Stimulated activated CD4-positive, alpha-beta T cell treated with anti-CD3 and anti-CD28 coated beads, Interleukin-4, amount 100 ng/mL, for 48 hours (primary cell): Measurements from ENCODE around the gene DSPP.
"Not testable (repeated sequence)": the region's sequence is repeated elsewhere in the genome, so short reads cannot be mapped to it uniquely, and the experiment has no call there.

Experiments
- DNase-seq, 2 donors: peaks; one replicate each; pipeline ENCODE4 v3.0.0-alpha.2; 2020; ENCODE audit warnings: low read depth in 2 of 2

The DSPP gene

DNA sequence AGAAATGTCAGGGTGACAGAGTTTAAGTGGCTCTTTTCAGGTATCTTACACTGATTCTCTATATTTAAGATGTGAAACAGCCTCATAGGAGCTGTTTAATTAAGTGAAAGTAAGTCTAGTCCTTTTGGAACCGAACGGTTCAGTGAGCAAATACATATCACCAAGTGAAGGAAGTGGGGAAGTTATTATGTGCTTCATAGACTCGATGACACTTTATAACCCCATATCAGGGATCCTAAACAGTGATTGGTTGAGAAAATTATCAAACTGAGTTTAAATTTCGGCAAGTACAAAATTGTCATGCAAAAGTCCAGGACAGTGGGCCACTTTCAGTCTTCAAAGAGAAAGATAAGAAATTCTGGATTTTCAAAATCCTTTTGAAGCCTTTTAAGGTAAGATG is at the start of gene DSPP:
Gene DSPP, plus strand, starts transcription at position 301 of the 400 bp plus-strand sequence. CDS start 2,380 bp downstream, outside the sequence.
- no peak for DNase-seq

DNA sequence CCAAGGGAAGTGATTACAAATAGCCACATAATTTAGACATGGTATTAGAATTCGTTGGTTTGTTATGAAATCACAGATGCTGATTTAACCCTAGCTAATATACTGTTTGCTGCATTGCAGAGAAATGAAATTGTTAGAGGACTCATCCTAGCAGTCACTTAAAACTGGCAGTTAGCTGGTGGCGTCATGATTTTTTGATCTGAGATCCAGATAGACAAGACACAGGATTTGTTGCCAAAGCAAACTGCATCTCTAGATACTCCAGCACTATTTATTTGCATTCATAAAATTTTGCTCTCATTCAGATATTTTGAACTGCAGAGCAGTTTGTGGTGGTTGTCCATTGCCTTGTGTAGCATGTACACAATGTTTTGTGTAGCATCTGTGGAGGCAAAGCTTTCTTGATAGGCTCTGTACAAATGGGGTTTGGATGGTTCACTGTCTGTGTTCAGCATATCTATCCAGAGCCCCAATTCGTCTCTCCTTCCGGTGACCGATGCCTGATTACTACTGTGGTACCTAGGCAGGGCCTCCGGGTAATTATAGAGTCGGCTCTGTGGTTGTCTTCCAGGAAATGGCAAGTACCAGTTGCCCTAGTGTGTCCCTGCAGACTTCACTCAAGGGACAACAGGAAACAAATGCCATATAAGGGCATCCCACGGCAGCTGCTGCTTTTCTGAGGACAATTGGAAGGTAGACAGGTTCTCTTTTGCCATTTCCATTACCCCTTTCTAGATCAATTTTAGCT is 49.1 kb upstream of the DSPP start:
- DNase-seq = peak; percentile 1 to 11

DNA sequence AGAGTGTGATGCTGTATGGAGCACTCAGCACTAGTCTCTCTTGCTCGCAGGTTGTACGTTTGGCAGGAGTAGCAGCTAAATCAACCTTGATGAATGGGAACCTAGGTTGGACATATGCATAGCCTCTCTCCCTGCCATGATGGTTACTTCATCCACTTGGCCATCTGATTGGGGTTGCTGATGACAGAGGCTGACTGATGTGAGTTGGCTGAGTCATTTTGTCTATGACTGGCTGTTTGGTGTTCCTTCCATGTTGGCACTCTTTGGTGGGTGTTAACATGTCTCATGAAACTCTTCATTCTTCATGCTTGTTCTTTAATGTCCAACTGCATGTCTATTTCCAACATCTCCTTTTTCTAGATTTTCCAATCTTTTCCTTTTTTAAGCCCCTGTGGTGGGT is 47.5 kb upstream of the DSPP start:
- DNase-seq = no peak

DNA sequence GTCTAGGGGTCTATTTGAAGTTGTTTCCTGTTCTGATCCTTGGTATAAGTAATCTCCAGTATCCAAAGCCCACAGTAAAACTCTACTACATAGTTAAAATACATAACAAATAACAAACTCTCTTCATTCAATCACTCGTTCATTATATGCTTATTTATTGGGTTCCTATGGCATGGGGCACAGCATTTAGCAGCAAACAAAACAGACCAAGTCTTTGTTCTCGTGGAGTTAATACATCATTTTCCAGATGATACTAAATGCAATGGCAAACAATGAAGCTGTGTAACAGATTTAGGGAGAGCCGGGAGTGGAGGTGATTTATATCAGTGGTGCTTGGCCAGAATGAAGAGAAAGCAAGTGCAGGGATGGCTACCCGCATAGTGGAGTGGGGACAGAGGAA is 42.6 kb upstream of the DSPP start:
- DNase-seq = no peak

DNA sequence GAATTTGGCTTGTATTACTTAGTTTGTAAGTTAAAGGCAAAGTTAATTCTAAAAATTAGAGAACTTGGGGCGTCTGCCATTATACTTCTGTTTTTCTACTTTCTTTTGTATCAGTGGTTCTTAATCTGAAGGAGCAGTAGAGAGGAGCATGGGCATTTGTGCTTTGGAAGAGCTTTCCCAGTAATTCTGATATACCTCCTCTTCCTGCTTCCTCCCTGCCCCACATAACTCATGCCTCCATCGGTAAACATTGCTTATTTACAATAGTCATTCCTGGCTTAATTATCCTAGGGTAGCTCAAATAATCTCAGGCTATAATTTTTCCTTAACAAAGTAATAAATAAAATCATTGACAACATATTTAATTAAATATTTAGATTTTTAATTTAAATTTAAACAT is 42.1 kb upstream of the DSPP start:
- no peak for DNase-seq

DNA sequence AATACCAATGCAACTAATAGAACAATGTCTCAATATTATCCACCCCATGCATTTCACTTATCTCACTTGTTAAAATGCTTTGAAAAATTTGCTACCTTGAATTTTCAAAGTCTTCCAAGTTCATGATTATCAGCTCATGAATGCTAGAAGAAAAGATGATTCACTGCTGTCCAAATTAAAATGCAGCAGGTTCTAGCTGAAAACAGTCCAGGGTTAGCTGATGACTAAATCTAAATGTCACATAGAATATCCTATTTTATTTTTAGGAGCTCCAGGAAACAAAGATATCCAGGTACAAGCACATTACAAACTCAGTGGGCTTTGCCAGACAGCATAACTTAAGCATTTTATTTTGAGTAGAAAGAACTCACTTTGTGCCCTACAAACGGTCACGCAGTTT is 41.1 kb upstream of the DSPP start:
- no peak for DNase-seq

DNA sequence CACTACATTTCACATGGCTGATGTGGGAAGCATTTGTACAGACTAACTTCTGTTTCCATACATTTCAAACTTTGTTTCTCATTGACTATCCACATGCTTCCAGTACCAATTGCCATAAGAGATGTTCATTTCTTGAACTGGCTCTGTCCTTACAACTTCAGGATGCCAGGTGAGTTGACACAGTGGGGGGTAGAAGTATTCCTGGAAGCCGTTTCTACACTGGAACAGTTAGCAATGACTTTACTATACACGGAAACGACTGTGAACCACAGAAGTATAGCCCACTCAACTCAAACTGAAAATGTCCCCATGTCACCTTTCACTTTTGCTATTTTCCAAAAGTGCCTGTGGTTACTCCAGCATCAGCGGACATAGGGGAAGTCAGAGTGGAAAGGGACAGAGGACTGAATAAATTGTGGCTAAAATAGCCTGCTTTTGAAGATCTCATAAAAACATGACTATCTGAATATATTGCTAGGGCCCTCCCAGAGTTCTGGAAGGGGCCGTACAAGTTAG is 38.0 kb upstream of the DSPP start:
- DNase-seq = no peak

DNA sequence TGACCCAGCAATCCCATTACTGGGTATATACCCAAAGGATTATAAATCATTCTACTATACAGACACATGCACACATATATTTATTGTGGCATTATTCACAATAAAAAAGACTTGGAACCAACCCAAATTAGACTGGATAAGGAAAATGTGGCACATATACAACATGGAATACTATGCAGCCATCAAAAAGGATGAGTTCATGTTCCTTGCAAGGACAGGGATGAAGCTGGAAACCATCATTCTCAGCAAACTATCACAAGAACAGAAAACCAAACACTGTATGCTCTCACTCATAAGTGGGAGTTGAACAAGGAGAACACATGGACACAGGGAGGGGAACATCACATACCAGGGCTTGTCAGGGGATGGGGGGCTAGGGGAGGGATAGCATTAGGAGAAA is 34.0 kb upstream of the DSPP start:
- DNase-seq = not testable (repeated sequence)

DNA sequence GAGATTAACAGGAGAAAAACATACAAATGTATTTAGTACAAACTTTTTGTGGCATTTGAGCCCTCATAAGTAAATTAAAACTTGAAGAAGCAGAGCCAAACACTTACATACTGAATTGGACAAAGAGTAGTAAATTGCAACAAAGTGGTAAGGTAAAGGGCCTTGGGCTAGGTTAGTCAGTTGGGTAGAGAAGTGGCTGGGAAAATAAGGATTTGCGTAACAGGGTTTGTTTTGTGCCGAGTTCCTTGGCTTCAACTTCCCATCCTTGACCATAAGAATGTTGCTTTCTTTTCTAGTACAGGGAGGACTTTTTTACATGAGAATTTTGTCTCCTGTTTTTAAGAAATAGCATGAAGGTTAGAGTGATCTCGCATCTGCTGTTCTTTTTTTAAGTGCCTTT is 33.3 kb upstream of the DSPP start:
- no peak for DNase-seq

DNA sequence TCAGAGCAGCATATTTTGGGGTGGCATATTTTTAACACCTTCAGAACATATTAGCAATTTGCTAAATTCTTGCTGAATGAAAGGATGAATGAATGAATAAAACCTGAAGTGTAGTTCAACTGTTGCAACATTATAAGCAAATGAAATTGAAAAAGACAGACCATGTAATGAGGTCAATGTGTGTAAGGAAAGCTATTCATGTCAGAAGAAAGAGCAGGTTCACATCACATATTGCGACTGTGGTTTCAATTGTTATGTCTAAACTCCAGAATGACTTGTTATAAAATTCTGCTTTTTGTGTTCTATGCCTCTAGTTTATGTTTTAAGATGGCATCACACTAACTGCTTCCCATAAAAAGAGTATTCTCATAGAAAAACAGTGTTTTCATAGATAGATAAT is 32.9 kb upstream of the DSPP start:
- no peak for DNase-seq

DNA sequence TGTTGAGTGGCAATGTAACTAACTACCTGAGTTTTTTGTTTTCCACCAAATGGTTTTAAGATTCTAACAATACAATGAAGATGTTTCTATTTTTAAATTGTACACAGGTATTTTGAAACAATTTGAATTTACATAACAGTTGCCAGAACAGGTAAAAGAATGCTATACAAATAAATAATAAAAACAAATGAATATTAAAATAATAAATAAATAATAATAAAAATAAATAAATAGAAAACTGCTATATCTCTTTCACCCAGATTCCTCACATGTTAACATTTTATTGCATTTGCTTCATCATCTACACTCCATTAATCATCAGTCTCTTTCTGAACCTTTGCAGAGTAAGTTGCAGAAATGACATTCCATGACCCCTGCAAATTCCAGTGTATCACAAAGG is 32.3 kb upstream of the DSPP start:
- DNase-seq = no peak

DNA sequence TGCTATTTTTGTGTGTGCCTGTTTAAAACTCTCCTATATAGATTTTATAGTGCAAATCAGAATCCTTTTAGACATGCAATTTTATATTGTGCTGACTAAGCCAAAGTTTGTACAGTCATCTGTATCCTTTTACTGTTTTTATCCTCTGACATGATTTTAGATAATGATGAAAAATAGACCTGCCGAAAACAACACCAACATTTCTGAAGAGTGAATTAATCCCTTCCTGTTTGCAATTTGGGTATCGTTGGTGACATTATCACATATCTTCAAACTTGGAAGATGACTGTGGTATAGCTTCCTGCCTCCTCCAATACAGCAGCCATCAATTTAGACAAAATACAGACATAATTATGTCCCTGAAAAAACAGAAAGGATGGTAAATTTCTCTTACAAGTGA is 28.9 kb upstream of the DSPP start:
- DNase-seq = no peak

DNA sequence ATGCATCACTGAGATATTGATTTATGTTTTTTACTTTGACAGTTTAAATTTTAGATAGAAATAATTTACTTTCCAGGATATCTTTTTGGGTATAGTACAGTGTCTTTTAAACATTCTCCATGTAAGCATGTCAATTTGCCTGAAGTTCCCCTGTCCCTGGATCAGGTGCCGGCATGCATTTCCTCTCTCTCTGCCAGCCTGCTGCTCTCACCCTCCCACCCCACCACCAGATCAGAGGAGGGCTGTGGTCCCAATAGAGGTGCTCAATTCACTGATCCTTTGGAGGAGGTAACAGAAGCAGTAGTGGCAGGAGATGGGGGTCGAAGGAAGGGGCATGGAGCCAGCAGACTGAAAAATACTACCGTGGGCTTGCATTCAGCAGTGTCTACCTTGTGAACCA is 28.3 kb upstream of the DSPP start:
- no peak for DNase-seq

DNA sequence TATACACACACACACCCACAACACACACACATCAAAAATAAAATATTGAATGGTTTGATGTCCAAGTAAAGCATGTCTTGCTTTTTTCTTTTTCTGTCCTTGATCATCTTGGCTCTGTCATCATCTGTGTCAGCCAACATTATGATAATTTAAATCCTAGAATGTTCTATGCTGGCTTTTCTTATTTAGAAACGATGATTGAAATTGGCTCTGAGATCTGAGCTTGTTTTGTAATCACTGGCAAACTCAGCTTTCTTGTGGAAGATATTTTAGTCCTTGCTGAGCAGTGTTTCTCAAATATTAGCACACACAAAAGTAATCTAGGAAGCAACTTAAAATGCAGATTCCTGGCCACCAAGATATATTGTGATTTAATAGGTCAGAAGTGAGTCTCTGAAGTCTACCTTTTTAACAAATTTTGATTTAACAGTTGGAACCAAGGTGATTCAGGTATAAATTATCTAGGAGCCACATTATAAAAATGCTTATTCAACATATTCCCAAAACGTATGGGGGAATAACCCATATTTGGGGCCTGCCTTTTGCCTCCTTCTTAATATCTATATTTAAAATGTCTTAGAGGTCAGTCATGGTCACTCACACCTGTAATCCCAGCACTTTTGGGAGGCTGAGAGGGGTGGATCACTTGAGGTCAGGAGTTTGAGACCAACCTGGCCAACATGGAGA is 24.0 kb upstream of the DSPP start:
- no peak for DNase-seq

DNA sequence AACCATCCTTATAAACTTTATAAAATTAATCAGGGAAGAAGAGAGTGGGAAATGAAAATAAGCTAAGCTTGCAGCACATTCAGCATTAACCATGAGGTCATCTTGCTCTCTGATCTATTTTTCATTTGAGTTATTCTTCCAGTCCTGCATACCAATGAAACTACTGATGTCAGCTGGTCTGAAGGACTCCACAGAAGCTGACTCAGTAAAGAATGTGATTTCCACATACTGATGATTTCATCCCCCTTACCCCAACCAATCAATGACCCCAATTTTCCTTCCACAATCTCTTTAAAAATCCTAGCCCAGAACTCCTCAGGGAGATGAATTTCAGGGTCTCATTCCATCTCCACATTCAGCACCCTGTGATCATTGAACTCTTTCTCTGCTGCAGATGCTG is 18.8 kb upstream of the DSPP start:
- no peak for DNase-seq

DNA sequence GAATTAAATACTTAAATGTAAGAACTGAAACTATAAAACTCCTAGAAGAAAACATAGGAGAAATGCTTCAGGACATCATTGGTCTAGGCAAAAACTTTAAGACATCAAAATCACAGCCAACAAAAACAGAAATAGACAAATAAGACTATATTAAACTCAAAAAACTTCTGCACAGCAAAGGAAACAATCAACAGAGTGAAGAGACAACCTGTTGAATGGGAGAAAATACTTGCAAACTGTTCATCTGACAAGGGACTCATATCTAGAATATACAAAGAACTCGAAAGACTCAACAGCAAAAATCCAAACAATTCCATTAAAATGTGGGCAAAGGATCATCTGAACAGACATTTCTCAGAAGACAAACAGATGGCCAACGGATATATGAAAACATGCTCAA is 16.2 kb upstream of the DSPP start:
- no peak for DNase-seq

DNA sequence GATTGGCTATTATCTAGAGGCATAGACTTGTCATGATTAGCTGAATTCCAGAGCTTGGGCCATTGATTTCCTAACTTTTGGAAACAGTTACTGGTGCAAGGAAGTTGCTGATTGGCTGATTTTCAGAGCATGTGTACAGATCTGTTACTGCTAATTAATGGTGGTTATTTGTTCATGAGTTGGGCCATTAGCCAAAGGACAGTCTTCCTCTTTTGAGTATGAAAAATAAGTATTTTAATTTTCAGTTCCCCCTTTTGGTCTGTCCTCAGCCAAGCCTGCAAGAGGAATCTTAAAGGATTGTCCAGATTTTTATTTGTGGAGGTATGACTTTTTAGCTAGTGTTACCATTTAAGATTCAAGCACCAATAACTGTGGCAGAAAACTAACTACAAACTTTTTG is 7.0 kb upstream of the DSPP start:
- no peak for DNase-seq

DNA sequence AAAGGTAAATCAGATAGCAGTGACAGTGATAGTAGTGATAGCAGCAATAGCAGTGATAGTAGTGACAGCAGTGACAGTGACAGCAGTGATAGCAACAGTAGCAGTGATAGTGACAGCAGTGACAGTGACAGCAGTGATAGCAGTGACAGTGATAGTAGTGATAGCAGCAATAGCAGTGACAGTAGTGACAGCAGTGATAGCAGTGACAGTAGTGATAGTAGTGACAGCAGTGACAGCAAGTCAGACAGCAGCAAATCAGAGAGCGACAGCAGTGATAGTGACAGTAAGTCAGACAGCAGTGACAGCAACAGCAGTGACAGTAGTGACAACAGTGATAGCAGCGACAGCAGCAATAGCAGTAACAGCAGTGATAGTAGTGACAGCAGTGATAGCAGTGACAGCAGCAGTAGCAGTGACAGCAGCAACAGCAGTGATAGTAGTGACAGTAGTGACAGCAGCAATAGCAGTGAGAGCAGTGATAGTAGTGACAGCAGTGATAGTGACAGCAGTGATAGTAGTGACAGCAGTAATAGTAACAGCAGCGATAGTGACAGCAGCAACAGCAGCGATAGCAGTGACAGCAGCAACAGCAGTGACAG is 6.1 kb downstream of the DSPP start:
- no peak for DNase-seq

DNA sequence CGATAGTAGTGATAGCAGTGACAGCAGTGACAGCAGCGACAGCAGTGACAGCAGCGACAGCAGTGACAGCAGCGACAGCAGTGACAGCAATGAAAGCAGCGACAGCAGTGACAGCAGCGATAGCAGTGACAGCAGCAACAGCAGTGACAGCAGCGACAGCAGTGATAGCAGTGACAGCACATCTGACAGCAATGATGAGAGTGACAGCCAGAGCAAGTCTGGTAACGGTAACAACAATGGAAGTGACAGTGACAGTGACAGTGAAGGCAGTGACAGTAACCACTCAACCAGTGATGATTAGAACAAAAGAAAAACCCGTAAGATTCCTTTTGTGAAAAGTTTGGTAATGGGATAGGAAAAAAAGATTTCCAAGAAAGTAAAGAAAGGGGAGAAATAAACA is 7.9 kb downstream of the DSPP start:
- DNase-seq = no peak

DNA sequence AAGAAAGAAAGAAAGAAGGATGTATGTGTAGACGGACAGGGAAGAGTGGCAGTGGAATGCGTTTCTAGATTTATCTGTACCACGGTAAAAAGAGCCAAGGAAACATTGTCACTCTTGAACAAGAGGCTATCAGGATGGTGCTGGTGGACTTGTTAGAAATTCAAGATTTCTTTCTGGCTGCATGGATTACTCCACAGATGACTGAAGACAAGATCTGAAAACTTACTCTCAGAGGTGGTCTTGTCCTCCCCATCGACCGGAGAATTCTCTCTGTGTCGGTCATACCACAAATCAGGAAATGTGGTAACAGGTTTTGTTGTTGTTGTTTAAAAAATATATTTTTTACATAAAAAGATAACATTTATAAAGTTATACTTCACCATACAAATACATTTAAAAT is 11.8 kb downstream of the DSPP start:
- DNase-seq = no peak

DNA sequence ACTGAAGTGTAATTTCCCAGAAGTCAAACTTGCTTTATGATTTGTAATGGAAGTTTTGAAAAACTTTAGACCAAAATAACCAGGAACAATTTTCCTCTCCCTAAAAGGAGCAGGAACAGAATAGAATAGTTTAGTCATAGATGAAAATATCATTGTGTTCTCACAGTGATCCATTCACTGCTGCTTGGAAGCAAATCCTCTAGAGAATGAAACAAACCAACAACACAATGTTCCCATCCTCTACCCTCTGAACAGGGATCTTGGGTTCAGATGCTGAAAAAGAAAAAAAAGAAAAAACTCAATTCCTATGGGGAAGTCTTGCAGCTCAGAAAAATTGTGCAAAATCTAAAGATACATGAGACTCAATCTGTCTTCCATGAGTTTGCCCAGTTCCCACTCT is 12.2 kb downstream of the DSPP start:
- no peak for DNase-seq

DNA sequence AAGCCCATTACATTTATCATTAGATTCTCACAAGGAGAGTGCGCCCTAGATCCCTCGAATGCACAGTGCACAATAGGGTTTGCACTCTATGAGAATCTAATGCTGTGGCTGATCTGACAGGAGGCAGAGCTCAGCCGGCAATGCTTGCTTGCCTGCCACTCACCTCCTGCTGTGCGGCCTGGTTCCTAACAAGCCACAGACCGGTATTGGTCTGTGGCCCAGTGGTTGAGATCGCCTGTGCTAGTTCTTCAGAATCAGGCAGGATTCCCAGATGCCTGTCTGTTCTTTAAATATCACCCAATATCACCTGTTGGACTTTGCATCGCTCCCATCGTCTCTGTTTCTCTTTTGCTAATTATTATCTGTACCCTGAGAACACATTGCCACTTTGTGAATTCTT is 14.0 kb downstream of the DSPP start:
- DNase-seq = no peak

DNA sequence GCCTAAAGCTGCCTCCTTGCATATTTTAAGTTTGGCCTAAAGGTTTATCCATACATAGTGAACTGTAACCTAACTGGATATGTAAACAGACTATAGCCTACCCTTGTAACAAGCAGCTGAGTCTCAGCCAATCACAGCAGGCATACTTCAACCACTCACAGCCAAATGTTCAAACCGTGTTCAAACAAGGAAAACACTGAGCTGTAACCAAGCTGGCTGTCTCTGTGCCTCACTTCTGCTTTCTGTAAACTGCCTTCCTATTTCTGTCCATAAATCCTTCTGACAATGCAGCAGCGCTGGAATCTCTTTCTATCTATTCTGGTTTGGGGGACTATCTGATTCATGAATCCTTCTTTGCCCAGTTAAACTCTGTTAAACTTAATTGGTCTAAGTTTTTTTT is 16.4 kb downstream of the DSPP start:
- no peak for DNase-seq
